B cell (primary cell): ENCODE data around the gene BPIFB2. TPM values are rescaled to one million over a fixed set of nuclear protein-coding genes. Genes with fewer than 3 reads are reported as not detected.

Experiments used
- ATAC-seq: fragments of 200-7000 bp; cut with Tn5 transposase; one replicate; pipeline ENCODE4 v1.10.0; 2021; ENCODE audit warnings: low read depth, mild to moderate bottlenecking, moderate number of reproducible peaks, moderate library complexity
- CTCF ChIA-PET: fragments of 350-600 bp; sonication (Branson Sonifier 250); formaldehyde crosslinking; loops from one replicate; lab custom pipeline; 2021; ENCODE audit warnings: antibody characterized with exemption, inconsistent platforms; lab: Charles Lee
- POLR2A ChIA-PET: fragments of 350-600 bp; sonication (Branson Sonifier 250); formaldehyde crosslinking; loops from one replicate; lab custom pipeline; 2021; ENCODE audit warnings: antibody characterized with exemption; lab: Charles Lee
- DNase-seq: peaks from one replicate; pipeline ENCODE4 v3.0.0; 2013
- H2AFZ ChIP-seq: 2 replicates; pipeline ENCODE4 v1.6.1; 2012; ENCODE audit warnings: mild to moderate bottlenecking, low read depth, low read length; ENCODE audit not compliant: insufficient read depth, poor library complexity, severe bottlenecking
- H3K27ac ChIP-seq, 2 donors: 1 replicate in 1 of 2; 2 replicates in 1 of 2; pipeline ENCODE4 v1.5.1; 2012 to 2013; ENCODE audit warnings: low read length in 2 of 2, mild to moderate bottlenecking in 2 of 2, moderate library complexity in 1 of 2
- H3K27me3 ChIP-seq, 4 experiments: fragments of 200-600 bp in 1 of 4; sonication (generic) in 1 of 4; replicated peaks in 1 of 4; 1 replicate in 2 of 4; 2 replicates in 2 of 4; pipeline versions ENCODE4 v1.6.1 to v1.7.0; 2013 to 2016; ENCODE audit warnings: low read length in 3 of 4, mild to moderate bottlenecking in 2 of 4, mixed read lengths in 1 of 4, moderate library complexity in 1 of 4; ENCODE audit not compliant: insufficient read depth in 4 of 4, control insufficient read depth in 3 of 4; ENCODE audit errors: control extremely low read depth in 1 of 4
- H3K36me3 ChIP-seq, 2 experiments: replicated peaks in 1 of 2; 1 replicate in 1 of 2; 2 replicates in 1 of 2; pipeline versions ENCODE4 v1.6.1 to v1.7.1; 2013; ENCODE audit warnings: low read length in 1 of 2; ENCODE audit not compliant: insufficient read depth in 2 of 2, control insufficient read depth in 1 of 2; ENCODE audit errors: control extremely low read depth in 1 of 2, extremely low read depth in 1 of 2
- H3K4me1 ChIP-seq, 2 donors: fragments of 200-600 bp in 1 of 2; sonication (generic) in 1 of 2; 1 replicate in 1 of 2; 2 replicates in 1 of 2; pipeline versions ENCODE4 v1.5.1 to v1.6.1; 2013 to 2017; ENCODE audit warnings: low read length in 2 of 2; ENCODE audit not compliant: control insufficient read depth in 2 of 2, insufficient read depth in 2 of 2
- H3K4me2 ChIP-seq: replicated peaks from 2 replicates; pipeline ENCODE3; 2012; ENCODE audit warnings: mild to moderate bottlenecking, low read depth, low read length; ENCODE audit not compliant: poor library complexity, severe bottlenecking
- H3K4me3 ChIP-seq, 5 experiments: fragments of 200-600 bp in 1 of 5; sonication (generic) in 1 of 5; 1 replicate in 3 of 5; 2 replicates in 2 of 5; pipeline versions ENCODE4 v1.5.1 to v1.7.0; 2011 to 2016; ENCODE audit warnings: low read length in 4 of 5, mild to moderate bottlenecking in 4 of 5, low read depth in 2 of 5, control low read depth in 1 of 5, moderate library complexity in 1 of 5; ENCODE audit not compliant: insufficient read depth in 1 of 5; ENCODE audit errors: control extremely low read depth in 1 of 5, extremely low read depth in 1 of 5
- H3K79me2 ChIP-seq: fragments of 200-600 bp; sonication (generic); one replicate; pipeline ENCODE4 v1.6.0; 2016; ENCODE audit warnings: low read length; ENCODE audit not compliant: control insufficient read depth, insufficient read depth
- H3K9ac ChIP-seq: fragments of 200-600 bp; sonication (generic); 2 replicates; pipeline ENCODE4 v1.6.1; 2017; ENCODE audit warnings: mild to moderate bottlenecking, low read length, moderate library complexity
- H3K9me3 ChIP-seq, 3 donors: one replicate each; pipeline versions ENCODE4 v1.6.1 to v1.7.1; 2013; ENCODE audit warnings: low read length in 2 of 3; ENCODE audit not compliant: control insufficient read depth in 2 of 3, insufficient read depth in 1 of 3; ENCODE audit errors: control extremely low read depth in 1 of 3
- H4K20me1 ChIP-seq: 2 replicates; pipeline ENCODE4 v1.6.0; 2012; ENCODE audit warnings: mild to moderate bottlenecking, low read length; ENCODE audit not compliant: insufficient read depth, control insufficient read depth, poor library complexity, severe bottlenecking
- H3K27ac Mint-ChIP-seq: one replicate; pipeline ENCODE4 v1.8.0; 2021; ENCODE audit warnings: mixed read lengths
- H3K27me3 Mint-ChIP-seq: one replicate; pipeline ENCODE4 v1.8.0; 2021; ENCODE audit warnings: mixed read lengths
- H3K4me1 Mint-ChIP-seq: one replicate; pipeline ENCODE4 v1.8.0; 2021; ENCODE audit warnings: mixed read lengths
- H3K4me3 Mint-ChIP-seq: one replicate; pipeline ENCODE4 v1.8.0; 2021; ENCODE audit warnings: mixed read lengths
- H3K9me3 Mint-ChIP-seq: one replicate; pipeline ENCODE4 v1.8.0; 2022; ENCODE audit warnings: mixed read lengths; ENCODE audit not compliant: insufficient read depth
- EZH2 ChIP-seq: IDR thresholded peaks from 2 replicates; pipeline ENCODE4 v1.6.1; 2012; ENCODE audit warnings: borderline replicate concordance, low read depth, mild to moderate bottlenecking, moderate library complexity, low read length; ENCODE audit not compliant: insufficient read depth, poor library complexity, severe bottlenecking
- WGBS: methylation state at CpG from one replicate; pipeline ENCODE4 v1.1.5; 2013; ENCODE audit warnings: missing lambda C conversion rate; ENCODE audit not compliant: insufficient coverage; 5-methylcytosine and 5-hydroxymethylcytosine counted together
- intact Hi-C: fragments of 100-400 bp; cut with micrococcal nuclease; formaldehyde crosslinking; loops from one replicate; pipeline ENCODE4 v1.10.0; 2022
- polyA plus RNA-seq: library from polyadenylated mRNA; depleted of rRNA; stranded (reverse); fragments of >200 nt; gene quantifications from 2 replicates; pipeline ENCODE4 v1.2.3, GENCODE V29; 2012
- total RNA-seq, 2 donors: library from RNA; stranded (reverse); fragments of 120-200 nt in 1 of 2; gene quantifications; 1 replicate in 1 of 2; 2 replicates in 1 of 2; pipeline versions ENCODE4 v1.2.3 to v1.2.4, GENCODE V29; 2013 to 2022
- TF ChIP-seq, protein P1 (sequence below): fragments of 200-600 bp; IDR thresholded peaks from one replicate; pipeline ENCODE4 v1.8.0; 2022; ENCODE audit warnings: antibody characterized with exemption, mild to moderate bottlenecking

The BPIFB2 gene
- total and polyA plus RNA-seq, 2 donors (not counting 1 experiment from before 2014, with no cell fraction given): not detected

DNA sequence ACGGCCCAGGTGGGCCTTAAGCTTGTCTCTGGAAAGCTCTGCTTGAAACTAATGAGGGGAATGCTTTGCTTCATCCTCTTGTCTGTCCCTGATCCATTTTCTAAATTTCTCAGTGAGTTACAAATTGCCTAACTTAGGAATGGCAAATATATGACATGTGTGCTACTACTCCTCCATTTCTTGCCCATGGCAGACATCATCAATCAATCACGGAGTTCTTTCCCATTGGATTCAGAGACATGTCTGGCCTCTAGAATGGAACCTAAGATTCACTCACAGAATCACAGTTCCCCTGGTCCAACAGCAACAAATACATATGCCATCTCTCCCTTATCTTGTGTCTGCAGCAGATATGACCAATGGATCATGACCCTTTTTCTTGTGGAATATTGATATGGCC, 65.3 kb downstream of the BPIFB2 start:
- CTCF ChIA-PET: interaction anchor here (1.0 to 3.5 kb wide), 2 partner anchors 101 to 171 kb away, joined by 3 to 11 read pairs; no protein-coding TSS in a partner anchor
- no peaks in the 10 kb centered on the region for H3K36me3 ChIP-seq
- intact Hi-C loops: no loop called here
- WGBS: 83% methylated on average over 1 of the region's 2 CpGs
- TF ChIP-seq, protein P1, sequence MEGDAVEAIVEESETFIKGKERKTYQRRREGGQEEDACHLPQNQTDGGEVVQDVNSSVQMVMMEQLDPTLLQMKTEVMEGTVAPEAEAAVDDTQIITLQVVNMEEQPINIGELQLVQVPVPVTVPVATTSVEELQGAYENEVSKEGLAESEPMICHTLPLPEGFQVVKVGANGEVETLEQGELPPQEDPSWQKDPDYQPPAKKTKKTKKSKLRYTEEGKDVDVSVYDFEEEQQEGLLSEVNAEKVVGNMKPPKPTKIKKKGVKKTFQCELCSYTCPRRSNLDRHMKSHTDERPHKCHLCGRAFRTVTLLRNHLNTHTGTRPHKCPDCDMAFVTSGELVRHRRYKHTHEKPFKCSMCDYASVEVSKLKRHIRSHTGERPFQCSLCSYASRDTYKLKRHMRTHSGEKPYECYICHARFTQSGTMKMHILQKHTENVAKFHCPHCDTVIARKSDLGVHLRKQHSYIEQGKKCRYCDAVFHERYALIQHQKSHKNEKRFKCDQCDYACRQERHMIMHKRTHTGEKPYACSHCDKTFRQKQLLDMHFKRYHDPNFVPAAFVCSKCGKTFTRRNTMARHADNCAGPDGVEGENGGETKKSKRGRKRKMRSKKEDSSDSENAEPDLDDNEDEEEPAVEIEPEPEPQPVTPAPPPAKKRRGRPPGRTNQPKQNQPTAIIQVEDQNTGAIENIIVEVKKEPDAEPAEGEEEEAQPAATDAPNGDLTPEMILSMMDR: no peak
- TF ChIP-seq EZH2: no peak
- no peaks in the 10 kb centered on the region for H3K79me2 ChIP-seq
- H3K27ac ChIP-seq: no peak overlapping the region
- H3K9me3 ChIP-seq: no peaks in the 10 kb centered on the region
- Mint-ChIP-seq H3K27ac (no peak overlapping the region), H3K4me1 (no peaks in the 10 kb centered on the region), H3K4me3 (no peak overlapping the region), H3K9me3 (no peaks in the 10 kb centered on the region), H3K27me3 (peaks cover 11% of the 10 kb centered on the region)
- no peak overlapping the region for H2AFZ ChIP-seq
- H3K4me3 ChIP-seq: no peak overlapping the region
- H3K9ac ChIP-seq: no peak overlapping the region
- no peak for DNase-seq
- no peak overlapping the region for H3K4me2 ChIP-seq
- no peaks in the 10 kb centered on the region for H3K4me1 ChIP-seq
- POLR2A ChIA-PET: no interaction called here
- no peak for ATAC-seq
- peaks cover 0 to 3% (median 0%) of the 10 kb centered on the region in 4 experiments for H3K27me3 ChIP-seq
- H4K20me1 ChIP-seq: no peaks in the 10 kb centered on the region

Other genes starting within 250 kb of the BPIFB2 start
- gene DNMT3B, start 245.3 kb upstream of the BPIFB2 start, total RNA-seq: 0.36 and 0.47 TPM in 2 replicates
- gene DNMT3B, start 245.3 kb upstream of the BPIFB2 start, polyA plus RNA-seq: 0.15 and 0.16 TPM in 2 replicates
- gene MAPRE1, start 187.8 kb upstream of the BPIFB2 start, total RNA-seq: 65.7 and 66.2 TPM in 2 replicates
- gene MAPRE1, start 187.8 kb upstream of the BPIFB2 start, polyA plus RNA-seq: 28.7 and 114 TPM in 2 replicates
- gene EFCAB8, start 148.8 kb upstream of the BPIFB2 start, total RNA-seq: 2.3 and 3.8 TPM in 2 replicates
- gene EFCAB8, start 148.8 kb upstream of the BPIFB2 start, polyA plus RNA-seq: 0.65 and 0.72 TPM in 2 replicates
- not detected in 2 replicates for gene SUN5, start 3.3 kb upstream of the BPIFB2 start, total RNA-seq
- gene SUN5, start 3.3 kb upstream of the BPIFB2 start, polyA plus RNA-seq: not detected in 2 replicates
- not detected in 2 replicates for gene BPIFB6, start 23.9 kb downstream of the BPIFB2 start, total RNA-seq
- not detected in 2 replicates for gene BPIFB6, start 23.9 kb downstream of the BPIFB2 start, polyA plus RNA-seq
- not detected in 2 replicates for gene BPIFB3, start 46.2 kb downstream of the BPIFB2 start, total RNA-seq
- gene BPIFB3, start 46.2 kb downstream of the BPIFB2 start, polyA plus RNA-seq: not detected in 2 replicates
- not detected in 2 replicates for gene BPIFB4, start 71.9 kb downstream of the BPIFB2 start, total RNA-seq
- not detected in 2 replicates for gene BPIFB4, start 71.9 kb downstream of the BPIFB2 start, polyA plus RNA-seq
- not detected in 2 replicates for gene BPIFA2, start 160.5 kb downstream of the BPIFB2 start, total RNA-seq
- gene BPIFA2, start 160.5 kb downstream of the BPIFB2 start, polyA plus RNA-seq: not detected in 2 replicates
- not detected in 2 replicates for gene BPIFA3, start 209.6 kb downstream of the BPIFB2 start, total RNA-seq
- gene BPIFA3, start 209.6 kb downstream of the BPIFB2 start, polyA plus RNA-seq: not detected in 2 replicates
- gene BPIFA1, start 228.3 kb downstream of the BPIFB2 start, total RNA-seq: not detected in 2 replicates
- not detected in 2 replicates for gene BPIFA1, start 228.3 kb downstream of the BPIFB2 start, polyA plus RNA-seq